ENCODE data around the gene ASAP3.

- TF ChIP-seq HNRNPH1 (optimal IDR thresholded peaks at IDR 0.05; ENCODE audit: low read depth, low read length) (no peak), YY1 (IDR thresholded peaks at IDR 0.05; ENCODE audit: insufficient read depth, insufficient replicate concordance, low read depth, low read length) (no peak), ATF3 (CRISPR knock-in tag; IDR thresholded peaks at IDR 0.05) (no peak), HINFP (CRISPR knock-in tag; IDR thresholded peaks at IDR 0.05; ENCODE audit: low read depth) (no peak), E2F1 (CRISPR knock-in tag; IDR thresholded peaks at IDR 0.05) (no peak), ZNF468 (CRISPR knock-in tag; IDR thresholded peaks at IDR 0.05) (no peak), EP300 (IDR thresholded peaks at IDR 0.05; ENCODE audit: low read depth in 2 of 2, low read length in 2 of 2) (no peak), EP300 (CRISPR knock-in tag; IDR thresholded peaks at IDR 0.05; ENCODE audit: borderline replicate concordance) (no peak), MAFF (IDR thresholded peaks at IDR 0.05; ENCODE audit: low read depth, low read length) (no peak), NFE2L1 (CRISPR knock-in tag; IDR thresholded peaks at IDR 0.05; ENCODE audit: borderline replicate concordance) (no peak)
These were observed 33.6 kb upstream of the ASAP3 start for GRCh38 chr1:23517581-23517980.

Measured in HepG2 (cell line).